HG03139 (cell line): ENCODE measurements around the gene SLC39A7.

Experiments used
- ATAC-seq: cut with Tn5 transposase; IDR thresholded peaks from one replicate; pipeline ENCODE4 v1.9.1; 2021; ENCODE audit not compliant: unreplicated experiment

The SLC39A7 gene

DNA sequence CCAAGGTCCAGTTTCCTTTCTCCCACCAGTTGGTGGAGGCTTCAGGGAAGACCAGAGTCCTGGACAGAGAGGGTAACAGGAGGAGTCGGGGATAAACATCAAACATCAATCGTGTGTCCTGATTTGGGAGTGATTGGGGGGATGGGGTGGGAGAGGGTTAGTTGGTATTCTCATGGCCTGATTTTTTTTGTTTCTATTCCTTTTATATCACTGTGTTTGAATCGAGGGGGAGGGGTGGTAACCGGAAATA is 3.4 kb downstream of the SLC39A7 start:
- no peak for ATAC-seq

DNA sequence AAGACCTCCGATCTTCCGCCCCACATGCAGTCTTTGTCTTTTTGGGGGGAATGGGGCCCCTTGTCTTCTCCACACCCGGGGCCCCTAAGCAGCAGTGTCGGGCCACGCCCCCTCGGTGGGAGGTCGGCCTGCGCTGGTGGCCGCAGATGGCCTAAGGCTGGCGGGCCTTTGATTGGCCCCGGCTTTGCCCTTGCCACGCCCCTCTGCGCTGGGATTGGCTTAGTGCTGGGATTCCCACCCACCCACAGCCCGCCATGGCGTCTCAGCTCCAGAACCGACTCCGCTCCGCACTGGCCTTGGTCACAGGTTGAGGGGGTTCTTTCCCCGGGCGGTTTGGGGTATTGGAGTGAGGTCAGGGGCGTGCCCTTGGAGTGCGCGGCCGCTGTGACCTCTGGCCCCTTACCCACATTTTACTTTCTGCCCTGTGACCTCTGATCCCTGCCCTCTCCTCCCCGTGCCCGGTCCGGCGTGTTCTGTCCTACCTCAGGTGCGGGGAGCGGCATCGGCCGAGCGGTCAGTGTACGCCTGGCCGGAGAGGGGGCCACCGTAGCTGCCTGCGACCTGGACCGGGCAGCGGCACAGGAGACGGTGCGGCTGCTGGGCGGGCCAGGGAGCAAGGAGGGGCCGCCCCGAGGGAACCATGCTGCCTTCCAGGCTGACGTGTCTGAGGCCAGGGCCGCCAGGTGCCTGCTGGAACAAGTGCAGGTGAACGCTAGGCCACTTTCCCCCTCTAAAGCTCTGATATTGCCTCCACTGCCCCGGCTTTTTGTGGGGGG is 3.9 kb downstream of the SLC39A7 start, which contains the start of gene HSD17B8:
Gene HSD17B8 (plus strand): TSS at position 241 of the 776 bp plus-strand sequence. CDS start 14 bp downstream, at position 255.
- peak; percentile 40 for ATAC-seq

GRCh38 chr6:33205191-33206026 is 4.7 kb downstream of the SLC39A7 start:
- ATAC-seq: no peak

- no peak for ATAC-seq
These were observed 5.6 kb downstream of the SLC39A7 start for GRCh38 chr6:33206027-33206863.

- no peak for ATAC-seq
These were observed 6.3 kb downstream of the SLC39A7 start for GRCh38 chr6:33206864-33207551.

- ATAC-seq: no peak
These were observed 7.0 kb downstream of the SLC39A7 start for GRCh38 chr6:33207552-33208090.

DNA sequence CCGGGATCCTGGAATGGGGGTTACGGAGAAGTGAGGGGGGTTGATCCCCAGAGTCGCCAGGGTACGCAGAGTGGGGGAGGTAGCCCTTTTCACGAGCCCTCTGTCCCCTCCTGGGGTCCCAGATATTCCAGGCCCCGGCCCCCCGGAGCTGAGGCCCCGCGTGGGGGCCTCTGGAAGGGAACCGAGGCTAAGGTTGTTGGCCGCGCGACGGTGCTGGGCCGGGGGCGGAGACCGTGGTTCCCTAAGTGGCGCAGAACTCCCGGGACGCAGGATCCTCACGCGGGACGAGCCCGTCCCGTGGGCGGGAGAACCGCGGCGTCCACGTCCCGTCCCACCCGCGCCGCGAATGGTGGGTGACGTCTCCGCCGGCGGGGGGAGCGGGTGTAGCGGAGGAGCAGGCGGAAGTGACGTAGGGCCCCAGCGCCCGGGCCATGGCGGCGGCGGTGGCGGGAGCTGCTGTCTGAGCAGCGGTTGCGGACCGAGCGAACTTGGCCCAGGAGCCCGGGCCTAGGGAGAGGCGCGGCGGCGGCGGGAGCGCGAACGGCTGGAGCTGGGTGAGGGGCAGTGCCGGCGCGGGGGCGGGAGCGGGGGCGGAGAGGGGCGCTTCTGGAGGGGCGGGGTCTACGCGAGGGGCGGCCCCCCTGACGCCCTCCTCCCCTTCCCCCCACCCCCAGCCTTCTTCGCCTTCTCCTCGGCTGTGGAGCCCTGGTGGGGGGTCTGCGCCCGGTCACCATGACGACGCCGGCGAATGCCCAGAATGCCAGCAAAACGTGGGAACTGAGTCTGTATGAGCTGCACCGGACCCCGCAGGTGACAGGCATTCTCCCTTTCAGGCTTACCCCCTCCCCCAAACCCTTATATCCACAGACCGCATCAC is 7.7 kb downstream of the SLC39A7 start, which contains the start of gene RING1:
Gene RING1 (plus strand): TSS at position 410 of the 877 bp plus-strand sequence. CDS start 323 bp downstream, at position 733.
- ATAC-seq: peak; percentile 44

DNA sequence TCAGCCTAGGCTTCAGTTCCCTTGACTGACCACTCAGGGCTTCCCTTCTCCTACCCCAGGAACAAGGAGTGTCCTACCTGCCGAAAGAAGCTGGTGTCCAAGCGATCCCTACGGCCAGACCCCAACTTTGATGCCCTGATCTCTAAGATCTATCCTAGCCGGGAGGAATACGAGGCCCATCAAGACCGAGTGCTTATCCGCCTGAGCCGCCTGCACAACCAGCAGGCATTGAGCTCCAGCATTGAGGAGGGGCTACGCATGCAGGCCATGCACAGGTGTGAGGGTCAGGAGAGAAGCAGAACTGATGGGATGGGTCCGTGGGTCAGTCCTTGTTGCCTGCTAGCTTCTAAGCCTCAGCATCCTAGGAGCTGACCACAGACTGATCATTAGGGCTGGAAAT is 9.2 kb downstream of the SLC39A7 start:
- ATAC-seq: no peak

DNA sequence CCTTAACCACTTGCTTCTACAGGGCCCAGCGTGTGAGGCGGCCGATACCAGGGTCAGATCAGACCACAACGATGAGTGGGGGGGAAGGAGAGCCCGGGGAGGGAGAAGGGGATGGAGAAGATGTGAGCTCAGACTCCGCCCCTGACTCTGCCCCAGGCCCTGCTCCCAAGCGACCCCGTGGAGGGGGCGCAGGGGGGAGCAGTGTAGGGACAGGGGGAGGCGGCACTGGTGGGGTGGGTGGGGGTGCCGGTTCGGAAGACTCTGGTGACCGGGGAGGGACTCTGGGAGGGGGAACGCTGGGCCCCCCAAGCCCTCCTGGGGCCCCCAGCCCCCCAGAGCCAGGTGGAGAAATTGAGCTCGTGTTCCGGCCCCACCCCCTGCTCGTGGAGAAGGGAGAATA is 10.5 kb downstream of the SLC39A7 start:
- ATAC-seq: no peak

- ATAC-seq: no peak
These were observed 11.2 kb downstream of the SLC39A7 start for GRCh38 chr6:33211666-33212422.

DNA sequence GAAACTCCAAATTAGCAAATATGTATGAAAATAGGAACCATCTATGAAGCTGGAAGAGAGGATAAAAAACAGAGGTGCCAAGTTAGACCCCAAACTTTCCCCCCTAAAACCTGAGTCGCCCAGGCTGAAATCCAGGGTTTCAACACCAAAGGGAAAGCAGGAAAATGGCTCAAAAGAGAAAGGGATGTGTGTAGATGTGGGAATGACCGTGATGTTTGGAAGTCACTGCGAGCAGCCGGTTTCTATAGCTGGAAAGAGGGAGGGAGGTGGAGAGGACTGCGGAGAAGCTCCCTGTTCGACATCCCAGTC is 12.1 kb downstream of the SLC39A7 start:
- no peak for ATAC-seq

GRCh38 chr6:33213166-33213988 is 12.7 kb downstream of the SLC39A7 start:
- ATAC-seq: no peak

DNA sequence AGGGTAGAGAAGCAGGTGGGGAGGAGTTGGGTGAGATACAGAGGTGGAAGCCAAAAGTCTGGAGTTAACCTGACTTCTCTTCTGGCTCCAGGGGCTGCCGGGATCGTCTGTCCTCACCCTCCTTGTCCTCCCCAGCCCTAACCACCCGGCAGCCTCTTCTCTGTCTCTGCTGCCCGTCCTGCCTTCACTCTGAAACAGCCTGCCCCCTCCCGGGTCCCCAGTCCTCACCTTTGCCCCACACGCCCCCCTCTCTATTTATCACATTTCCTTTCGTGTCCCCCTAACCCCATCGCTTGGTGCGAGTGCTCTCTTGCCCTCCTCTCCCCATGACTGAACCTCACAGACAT is 13.3 kb downstream of the SLC39A7 start:
- ATAC-seq: no peak

GRCh38 chr6:33215271-33216116 is 14.8 kb downstream of the SLC39A7 start:
- ATAC-seq: no peak

- ATAC-seq: no peak
These were observed 15.5 kb downstream of the SLC39A7 start for GRCh38 chr6:33216117-33216649.

GRCh38 chr6:33217246-33217645 is 16.6 kb downstream of the SLC39A7 start:
- ATAC-seq: no peak

GRCh38 chr6:33217681-33218080 is 17.0 kb downstream of the SLC39A7 start:
- no peak for ATAC-seq
